OCI-LY7 (cell line): Measurements from ENCODE around the gene MAST2. TPM values are rescaled to one million over a fixed set of nuclear protein-coding genes. Genes with fewer than 3 reads are reported as not detected.

ENCODE experiments used
- BruUV-seq: library from RNA; stranded (reverse); fragments of 400-500 nt; replicated peaks from 2 replicates; lab custom pipeline; 2021; lab: Mats Ljungman, UMichigan
- CTCF ChIA-PET: fragments of 300-600 bp; sonication (Branson Sonifier 250); formaldehyde crosslinking; loops from one replicate; lab custom pipeline; 2022; ENCODE audit warnings: antibody characterized with exemption; ENCODE audit not compliant: unreplicated experiment; lab: Charles Lee
- POLR2A ChIA-PET: fragments of 300-600 bp; sonication (Branson Sonifier 250); formaldehyde crosslinking; loops from one replicate; lab custom pipeline; 2022; ENCODE audit warnings: antibody characterized with exemption; lab: Charles Lee
- DNase-seq: peaks from one replicate; pipeline ENCODE4 v3.0.0-alpha.2; 2015; ENCODE audit warnings: low spot score
- H2AFZ ChIP-seq: fragments of 200-600 bp; sonication (generic), shearing (Covaris generic); 2 replicates; pipeline ENCODE4 v1.6.1; 2014; ENCODE audit warnings: mild to moderate bottlenecking, antibody characterized with exemption, low read length, moderate library complexity
- H3K27ac ChIP-seq: fragments of 200-600 bp; sonication (generic); 2 replicates; pipeline ENCODE4 v1.5.1; 2014; ENCODE audit warnings: mixed run types, low read depth, mild to moderate bottlenecking, moderate library complexity, low read length, inconsistent platforms; ENCODE audit not compliant: poor library complexity, severe bottlenecking
- H3K36me3 ChIP-seq: fragments of 200-600 bp; sonication (generic); 2 replicates; pipeline ENCODE4 v1.6.1; 2014; ENCODE audit warnings: mild to moderate bottlenecking, antibody characterized with exemption, low read length, moderate library complexity, mixed read lengths; ENCODE audit not compliant: insufficient read depth
- H3K4me1 ChIP-seq: fragments of 200-600 bp; sonication (generic); 2 replicates; pipeline ENCODE4 v1.5.1; 2014; ENCODE audit warnings: mild to moderate bottlenecking, low read length; ENCODE audit not compliant: insufficient read depth, poor library complexity, severe bottlenecking
- H3K4me2 ChIP-seq: fragments of 200-600 bp; sonication (generic); 2 replicates; pipeline ENCODE4 v1.6.1; 2014; ENCODE audit warnings: mild to moderate bottlenecking, low read length
- H3K4me3 ChIP-seq: fragments of 200-600 bp; sonication (generic); 2 replicates; pipeline ENCODE4 v1.5.1; 2014; ENCODE audit warnings: mild to moderate bottlenecking, low read depth, low read length; ENCODE audit not compliant: poor library complexity, severe bottlenecking
- H3K79me2 ChIP-seq: fragments of 200-600 bp; sonication (generic); 2 replicates; pipeline ENCODE4 v1.6.1; 2016; ENCODE audit warnings: low read depth, mild to moderate bottlenecking, low read length, moderate library complexity, mixed read lengths; ENCODE audit not compliant: insufficient read depth
- H3K9me2 ChIP-seq: fragments of 200-600 bp; sonication (generic); 2 replicates; pipeline ENCODE4 v1.6.1; 2016; ENCODE audit warnings: mild to moderate bottlenecking, low read length, mixed read lengths; ENCODE audit not compliant: insufficient read depth
- H3K9me3 ChIP-seq: fragments of 200-600 bp; sonication (generic); 2 replicates; pipeline ENCODE4 v1.6.1; 2014; ENCODE audit warnings: mild to moderate bottlenecking, mixed run types, low read length, mixed read lengths
- H4K20me1 ChIP-seq: fragments of 200-600 bp; sonication (generic); 2 replicates; pipeline ENCODE4 v1.6.1; 2014; ENCODE audit warnings: mild to moderate bottlenecking, antibody characterized with exemption, low read length, moderate library complexity, mixed read lengths; ENCODE audit not compliant: insufficient read depth
- CTCF ChIP-seq: fragments of 200-600 bp; sonication (generic); conservative IDR thresholded peaks from 2 replicates; pipeline ENCODE4 v1.5.1; 2014; ENCODE audit warnings: mild to moderate bottlenecking, antibody characterized with exemption, low read length, moderate library complexity, mixed read lengths
- EZH2phosphoT487 ChIP-seq: fragments of 200-600 bp; sonication (generic); IDR thresholded peaks from 2 replicates; pipeline ENCODE4 v1.6.1; 2018; ENCODE audit warnings: low read depth, borderline replicate concordance, mild to moderate bottlenecking, mixed run types, antibody characterized with exemption, low read length, moderate library complexity, mixed read lengths
- intact Hi-C: fragments of 100-400 bp; cut with micrococcal nuclease; formaldehyde crosslinking; loops from one replicate; pipeline ENCODE4 v1.10.0; 2022; ENCODE audit not compliant: unreplicated experiment
- total RNA-seq, 2 experiments: library from RNA; depleted of rRNA in 1 of 2; stranded (reverse); fragments of >200 nt in 1 of 2; shearing (Covaris generic) in 1 of 2; gene quantifications; 2 replicates each; pipeline ENCODE4 v1.2.3, GENCODE V29; 2014 to 2022

The MAST2 gene
- total RNA-seq, 2 experiments from 2014 or later, result 32.1 to 67.2 TPM

- Histone ChIP-seq H4K20me1 (no peaks in the 10 kb centered on the region), H3K36me3 (peaks cover 8% of the 10 kb centered on the region), H3K79me2 (no peaks in the 10 kb centered on the region), H3K4me2 (no peak overlapping the region), H3K9me2 (no peaks in the 10 kb centered on the region), H3K4me3 (no peak overlapping the region), H3K4me1 (no peaks in the 10 kb centered on the region), H3K27ac (no peak overlapping the region), H3K9me3 (no peaks in the 10 kb centered on the region), H2AFZ (no peak overlapping the region)
- ChIA-PET CTCF (interaction anchor here (1.2 kb wide), 1 partner anchor 10 kb away, joined by 3 read pairs; no protein-coding TSS in a partner anchor), POLR2A (interaction anchor here (0.5 to 1.4 kb wide), 9 partner anchors 12 to 588 kb away, joined by 3 to 8 read pairs (median 3); no protein-coding TSS in a partner anchor)
- intact Hi-C loops, result no loop called here
- no peak for DNase-seq
- no TSS peak for BruUV-seq
- TF ChIP-seq EZH2phosphoT487 (no peak), CTCF (no peak)
These were observed 175.8 kb downstream of the MAST2 start for GRCh38 chr1:45979074-45979777.

- Histone ChIP-seq H3K9me3 (no peaks in the 10 kb centered on the region), H3K36me3 (peaks cover 8% of the 10 kb centered on the region), H3K4me2 (no peak overlapping the region), H4K20me1 (no peaks in the 10 kb centered on the region), H2AFZ (no peak overlapping the region), H3K79me2 (no peaks in the 10 kb centered on the region), H3K4me1 (no peaks in the 10 kb centered on the region), H3K4me3 (no peak overlapping the region), H3K27ac (no peak overlapping the region), H3K9me2 (no peaks in the 10 kb centered on the region)
- TF ChIP-seq CTCF, result no peak
- TF ChIP-seq EZH2phosphoT487, result no peak
- DNase-seq, result no peak
- intact Hi-C loops, result no loop called here
- ChIA-PET POLR2A (interaction anchor here (0.7 to 1.4 kb wide), 5 partner anchors 13 to 588 kb away, joined by 3 to 4 read pairs (median 3); no protein-coding TSS in a partner anchor), CTCF (interaction anchor here (1.2 kb wide), 1 partner anchor 10 kb away, joined by 3 read pairs; no protein-coding TSS in a partner anchor)
- BruUV-seq, result no TSS peak
These were observed 176.4 kb downstream of the MAST2 start for GRCh38 chr1:45979778-45980176.

GRCh38 chr1:45982359-45982758 lies 178.9 kb downstream of the MAST2 start:
- intact Hi-C loops, result no loop called here
- no peaks in the 10 kb centered on the region for H3K4me1 ChIP-seq
- POLR2A ChIA-PET, result interaction anchor here (0.6 kb wide), 1 partner anchor 133 kb away, joined by 3 read pairs; no protein-coding TSS in a partner anchor
- BruUV-seq, result no TSS peak
- peaks cover 5% of the 10 kb centered on the region for H3K36me3 ChIP-seq
- DNase-seq, result no peak
- no peaks in the 10 kb centered on the region for H3K9me2 ChIP-seq
- no peaks in the 10 kb centered on the region for H4K20me1 ChIP-seq
- TF ChIP-seq CTCF (no peak), EZH2phosphoT487 (no peak)
- no peak overlapping the region for H2AFZ ChIP-seq
- H3K9me3 ChIP-seq, result no peaks in the 10 kb centered on the region
- no peak overlapping the region for H3K4me3 ChIP-seq
- H3K4me2 ChIP-seq, result no peak overlapping the region
- no peak overlapping the region for H3K27ac ChIP-seq
- CTCF ChIA-PET, result no interaction called here
- H3K79me2 ChIP-seq, result no peaks in the 10 kb centered on the region
